ENCODE measurements around the gene KRT34. TPM values are rescaled to one million over a fixed set of nuclear protein-coding genes. Genes with fewer than 3 reads are reported as not detected.

Gene KRT34
- total and polyA plus RNA-seq, 2 donors from 2014 or later: not detected

GRCh38 chr17:41333098-41333497 is 49.0 kb downstream of the KRT34 start:
- H3K27me3 ChIP-seq (ENCODE audit: control insufficient read depth, insufficient read depth, low read length): no peaks in the 10 kb centered on the region
- no peak for FAIRE-seq
- TF ChIP-seq CTCF (IDR thresholded peaks at IDR 0.05; ENCODE audit: borderline replicate concordance, extremely low read depth, insufficient read depth): no peak
- intact Hi-C loops (cut with DNase I): no loop called here
- H3K4me1 ChIP-seq (ENCODE audit: control insufficient read depth in 2 of 3, insufficient read depth in 2 of 3, low read depth in 1 of 3, low read length in 3 of 3): no peaks in the 10 kb centered on the region
- H3K27ac ChIP-seq (ENCODE audit: low read depth in 2 of 2, low read length in 2 of 2): no peak overlapping the region
- no peak for DNase-seq
- no peaks in the 10 kb centered on the region for H3K9me3 ChIP-seq (ENCODE audit: control insufficient read depth in 2 of 3, insufficient read depth in 1 of 3, low read length in 3 of 3)
- H3K36me3 ChIP-seq (ENCODE audit: control insufficient read depth in 2 of 3, insufficient read depth in 3 of 3, low read length in 3 of 3): no peaks in the 10 kb centered on the region
- H3K9ac ChIP-seq (ENCODE audit: low read length in 3 of 3): no peak overlapping the region
- H3K4me3 ChIP-seq (ENCODE audit: low read length in 3 of 3): no peak overlapping the region

- no peak overlapping the region for H3K9ac ChIP-seq (ENCODE audit: low read length in 3 of 3)
- H3K4me3 ChIP-seq (ENCODE audit: low read length in 3 of 3): no peak overlapping the region
- no peaks in the 10 kb centered on the region for H3K27me3 ChIP-seq (ENCODE audit: control insufficient read depth, insufficient read depth, low read length)
- DNase-seq (no peak), FAIRE-seq (no peak)
- H3K9me3 ChIP-seq (ENCODE audit: control insufficient read depth in 2 of 3, insufficient read depth in 1 of 3, low read length in 3 of 3): no peaks in the 10 kb centered on the region
- no peaks in the 10 kb centered on the region for H3K4me1 ChIP-seq (ENCODE audit: control insufficient read depth in 2 of 3, insufficient read depth in 2 of 3, low read depth in 1 of 3, low read length in 3 of 3)
- intact Hi-C loops (cut with DNase I): no loop called here
- no peak overlapping the region for H3K27ac ChIP-seq (ENCODE audit: low read depth in 2 of 2, low read length in 2 of 2)
- no peaks in the 10 kb centered on the region for H3K36me3 ChIP-seq (ENCODE audit: control insufficient read depth in 2 of 3, insufficient read depth in 3 of 3, low read length in 3 of 3)
- TF ChIP-seq CTCF (IDR thresholded peaks at IDR 0.05; ENCODE audit: borderline replicate concordance, extremely low read depth, insufficient read depth): no peak
Observed at GRCh38 chr17:41332239-41332638, 49.9 kb downstream of the KRT34 start.

DNA sequence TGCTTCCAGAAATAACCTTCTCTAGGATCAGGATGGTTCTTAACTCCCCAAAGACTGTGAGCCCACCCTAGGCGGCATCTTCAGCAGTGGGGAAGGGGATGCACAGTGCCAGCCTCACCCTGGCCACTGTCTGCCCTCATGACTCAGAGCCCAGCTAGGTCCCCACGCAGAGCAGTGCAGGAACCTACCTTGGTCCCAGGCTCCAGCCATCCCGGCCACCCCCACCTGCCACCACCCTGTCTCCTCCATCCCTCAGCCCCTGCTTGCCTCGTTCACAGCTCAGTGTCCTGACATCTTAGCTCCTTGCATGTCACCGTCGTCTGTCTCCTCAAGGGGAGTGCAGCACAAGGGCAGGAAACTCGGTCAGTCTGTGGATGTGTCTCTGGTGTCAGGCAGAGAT is 50.5 kb downstream of the KRT34 start:
- no peak for TF ChIP-seq CTCF (IDR thresholded peaks at IDR 0.05; ENCODE audit: borderline replicate concordance, extremely low read depth, insufficient read depth)
- intact Hi-C loops (cut with DNase I): no loop called here
- FAIRE-seq (no peak), DNase-seq (no peak)
- Histone ChIP-seq H3K27ac (ENCODE audit: low read depth in 2 of 2, low read length in 2 of 2) (no peak overlapping the region), H3K9me3 (ENCODE audit: control insufficient read depth in 2 of 3, insufficient read depth in 1 of 3, low read length in 3 of 3) (no peaks in the 10 kb centered on the region), H3K9ac (ENCODE audit: low read length in 3 of 3) (no peak overlapping the region), H3K36me3 (ENCODE audit: control insufficient read depth in 2 of 3, insufficient read depth in 3 of 3, low read length in 3 of 3) (no peaks in the 10 kb centered on the region), H3K4me1 (ENCODE audit: control insufficient read depth in 2 of 3, insufficient read depth in 2 of 3, low read depth in 1 of 3, low read length in 3 of 3) (no peaks in the 10 kb centered on the region), H3K27me3 (ENCODE audit: control insufficient read depth, insufficient read depth, low read length) (no peaks in the 10 kb centered on the region), H3K4me3 (ENCODE audit: low read length in 3 of 3) (no peak overlapping the region)

DNA sequence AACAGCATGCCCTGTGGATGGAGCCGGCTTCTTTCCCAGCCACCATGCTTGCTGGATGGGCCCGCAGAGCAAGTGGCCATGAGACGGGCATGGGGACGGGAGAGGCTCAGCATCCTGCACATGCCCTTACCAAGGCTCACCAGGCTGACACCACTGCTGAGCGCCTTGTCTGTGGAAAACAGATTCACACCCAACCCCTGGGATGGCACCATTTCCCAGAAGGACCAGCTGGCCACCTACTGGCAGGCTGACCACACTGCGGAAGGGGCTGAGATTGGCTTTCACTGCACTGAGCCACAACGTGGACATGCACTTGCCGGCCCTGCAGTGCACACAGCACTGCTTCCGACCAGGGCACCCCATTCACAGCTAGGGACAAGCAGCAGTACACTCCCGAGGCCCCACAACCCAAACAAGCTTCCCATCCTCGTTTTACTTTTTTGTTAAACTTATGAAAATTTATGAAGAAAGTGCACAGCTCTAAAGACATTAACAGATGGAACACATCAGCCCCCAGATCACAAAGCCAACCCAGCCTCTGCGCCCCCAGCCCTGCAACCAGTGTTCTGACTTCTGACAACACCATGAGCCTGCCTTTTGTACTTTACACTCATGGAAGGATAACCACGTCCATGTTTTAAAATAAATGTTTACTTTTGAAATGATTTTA is 52.7 kb downstream of the KRT34 start:
- FAIRE-seq: no peak
- peak; percentile 72 for TF ChIP-seq CTCF (IDR thresholded peaks at IDR 0.05; ENCODE audit: borderline replicate concordance, extremely low read depth, insufficient read depth)
- Histone ChIP-seq H3K9me3 (ENCODE audit: control insufficient read depth in 2 of 3, insufficient read depth in 1 of 3, low read length in 3 of 3) (no peaks in the 10 kb centered on the region), H3K4me3 (ENCODE audit: low read length in 3 of 3) (no peak overlapping the region), H3K4me1 (ENCODE audit: control insufficient read depth in 2 of 3, insufficient read depth in 2 of 3, low read depth in 1 of 3, low read length in 3 of 3) (no peaks in the 10 kb centered on the region), H3K36me3 (ENCODE audit: control insufficient read depth in 2 of 3, insufficient read depth in 3 of 3, low read length in 3 of 3) (no peaks in the 10 kb centered on the region), H3K9ac (ENCODE audit: low read length in 3 of 3) (no peak overlapping the region), H3K27me3 (ENCODE audit: control insufficient read depth, insufficient read depth, low read length) (no peaks in the 10 kb centered on the region), H3K27ac (ENCODE audit: low read depth in 2 of 2, low read length in 2 of 2) (no peak overlapping the region)
- DNase-seq: peak in 4 of 5 donors; percentile 44 to 65 (median 56)
- intact Hi-C loops (cut with DNase I): loop anchor here (10.0 kb wide), 1 partner anchor 415 kb away; no protein-coding TSS in a partner anchor

All from kidney (tissue), 14 donors.